ENCODE results near the gene KLF1.

KLF1 gene

GRCh38 chr19:12834566-12834943, 52.4 kb downstream of the KLF1 start, which contains the start of gene RTBDN:
RTBDN (minus strand) TSS chr19:12834579; CDS start chr19:12829979, 4,600 bp downstream.
- Histone ChIP-seq H3K4me3 (ENCODE audit: low read depth, low read length) (peak within 1 kb of the TSS; percentile 58), H3K36me3 (ENCODE audit: control insufficient read depth in 2 of 2, insufficient read depth in 1 of 2, low read length in 2 of 2) (no peaks in the 10 kb centered on the region), H3K9me3 (ENCODE audit: control insufficient read depth, insufficient read depth, low read depth, low read length) (no peaks in the 10 kb centered on the region), H3K4me1 (ENCODE audit: control insufficient read depth, insufficient read depth, low read length) (0 out of 2 replicates have a peak, but pooled peaks cover 2% of the 10 kb centered on the region), H3K27ac (ENCODE audit: extremely low read depth, low read depth, low read length) (no peak within 1 kb of the TSS; the same call in 1 of the 2 replicates)
- ChIA-PET POLR2A (interaction anchor here (1.4 to 1.5 kb wide), 2 partner anchors 28 to 47 kb away, joined by 3 to 6 read pairs; partner anchors contain the start of genes DNASE2 and RNASEH2A), CTCF (interaction anchor here (0.6 to 1.9 kb wide), 7 partner anchors 9 to 94 kb away, joined by 3 to 15 read pairs (median 3); no protein-coding TSS in a partner anchor)
- peak; percentile 71 for TF ChIP-seq SP2 (tag by site-specific recombination; IDR thresholded peaks at IDR 0.05)
- peak; percentile 65; the same call in 1 of the 2 replicates for TF ChIP-seq ZNF600 (tag by site-specific recombination; IDR thresholded peaks at IDR 0.05)
- TF ChIP-seq ZFHX2 (tag by site-specific recombination; conservative IDR thresholded peaks at IDR 0.05) = peak; percentile 2; the same call in 1 of the 2 replicates
- no peak for TF ChIP-seq PRDM4 (tag by site-specific recombination; IDR thresholded peaks at IDR 0.05)
- no peak for TF ChIP-seq ZXDB (tag by site-specific recombination; IDR thresholded peaks at IDR 0.05)

Data from HEK293 (cell line).